ENCODE measurements around the gene TAS2R13.

TAS2R13 gene, protein sequence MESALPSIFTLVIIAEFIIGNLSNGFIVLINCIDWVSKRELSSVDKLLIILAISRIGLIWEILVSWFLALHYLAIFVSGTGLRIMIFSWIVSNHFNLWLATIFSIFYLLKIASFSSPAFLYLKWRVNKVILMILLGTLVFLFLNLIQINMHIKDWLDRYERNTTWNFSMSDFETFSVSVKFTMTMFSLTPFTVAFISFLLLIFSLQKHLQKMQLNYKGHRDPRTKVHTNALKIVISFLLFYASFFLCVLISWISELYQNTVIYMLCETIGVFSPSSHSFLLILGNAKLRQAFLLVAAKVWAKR

DNA sequence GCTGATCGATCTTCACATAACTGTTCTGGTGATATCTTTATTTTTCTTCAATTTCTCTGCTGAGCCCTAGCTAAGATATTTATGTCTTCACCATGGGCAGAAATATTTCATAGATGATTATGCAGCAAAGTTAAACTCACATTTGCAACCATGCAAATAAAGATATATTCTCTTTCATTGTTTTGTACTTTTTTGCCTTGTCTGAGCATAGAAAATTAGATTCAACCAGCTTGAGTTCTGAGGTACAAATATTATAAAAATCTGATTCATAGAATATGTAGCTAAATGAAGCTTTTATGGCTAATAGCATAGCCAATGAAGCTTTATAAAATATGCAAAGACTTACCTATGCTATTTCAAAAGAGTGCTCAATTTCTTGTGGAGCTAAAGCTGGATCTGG lies at the start of gene TAS2R13:
Gene TAS2R13, minus strand, starts transcription at position 101 of the 400 bp plus-strand sequence. CDS start 264 bp downstream, outside the sequence.
- DNase-seq (ENCODE audit: low spot score): no peak

DNA sequence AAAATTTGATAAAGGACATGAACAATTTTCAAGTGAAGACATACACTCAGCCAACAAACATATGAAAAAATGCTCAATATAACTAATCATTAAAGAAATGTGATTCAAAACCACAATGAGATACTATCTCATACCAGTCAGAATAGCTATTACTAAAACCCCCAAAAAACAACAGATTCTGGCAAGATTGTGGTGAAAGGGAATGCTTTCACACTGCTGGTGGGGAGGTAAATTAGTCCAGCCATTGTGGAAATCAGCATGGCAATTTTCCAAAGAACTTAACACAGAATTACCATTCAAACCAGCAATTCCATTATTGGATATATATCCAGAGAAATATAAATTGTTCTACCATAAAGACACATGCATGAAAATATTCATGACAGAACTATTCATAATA lies 48.4 kb upstream of the TAS2R13 start:
- no peak for DNase-seq (ENCODE audit: low spot score)

DNA sequence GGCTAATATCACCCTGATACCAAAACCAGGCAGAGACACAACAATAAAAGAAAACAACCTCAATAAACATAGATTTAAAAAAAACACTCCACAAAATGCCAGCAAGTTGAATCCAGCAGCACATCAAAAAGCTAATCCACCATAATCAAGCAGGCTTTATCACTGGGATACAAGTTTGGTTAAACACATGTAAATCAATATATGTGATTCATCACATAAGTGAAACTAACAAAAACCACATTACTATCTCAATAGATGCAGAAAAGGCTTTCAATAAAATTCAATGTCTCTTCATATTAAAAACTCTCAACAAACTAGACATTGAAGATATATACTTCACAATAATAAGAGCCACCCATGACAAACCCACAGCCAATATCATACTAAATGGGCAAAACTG lies 46.7 kb upstream of the TAS2R13 start:
- no peak for DNase-seq (ENCODE audit: low spot score)

DNA sequence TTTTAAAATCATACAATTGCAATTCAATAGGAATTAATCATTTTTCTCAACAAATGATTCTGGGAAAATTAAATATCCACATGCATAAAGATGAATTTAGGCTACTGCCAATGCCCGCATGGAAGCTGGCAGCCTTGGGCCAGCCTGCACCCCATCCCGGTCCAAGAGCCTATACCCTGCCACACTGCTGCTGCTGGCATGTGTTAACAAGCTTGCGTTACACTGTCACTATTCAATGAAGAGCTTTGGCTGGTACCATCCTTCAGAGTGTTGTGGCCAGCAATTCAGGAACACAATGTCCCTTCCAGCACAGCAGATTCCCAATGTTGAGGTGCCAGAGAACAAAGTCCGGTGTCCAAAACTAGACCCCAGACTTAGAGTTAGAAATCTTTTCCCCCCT lies 43.3 kb upstream of the TAS2R13 start:
- no peak for DNase-seq (ENCODE audit: low spot score)

DNA sequence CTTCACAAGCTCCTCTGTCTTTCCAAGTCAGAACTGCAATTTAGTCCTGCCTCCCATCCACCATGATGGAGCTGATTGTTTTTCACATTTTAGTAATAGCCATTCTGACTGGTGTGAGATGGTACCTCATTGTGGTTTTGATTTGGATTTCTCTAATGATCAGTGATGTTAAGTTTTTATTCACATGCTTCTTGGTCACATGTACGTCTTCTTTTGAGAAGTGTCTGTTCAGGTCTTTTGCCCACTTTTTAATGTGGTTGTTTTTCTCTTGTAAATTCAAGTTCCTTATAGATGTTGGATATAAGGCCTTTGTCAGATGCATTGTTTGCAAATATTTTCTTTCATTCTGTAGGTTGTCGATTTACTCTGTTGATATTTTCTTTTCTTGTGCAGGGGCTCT lies 33.8 kb upstream of the TAS2R13 start:
- no peak for DNase-seq (ENCODE audit: low spot score)

DNA sequence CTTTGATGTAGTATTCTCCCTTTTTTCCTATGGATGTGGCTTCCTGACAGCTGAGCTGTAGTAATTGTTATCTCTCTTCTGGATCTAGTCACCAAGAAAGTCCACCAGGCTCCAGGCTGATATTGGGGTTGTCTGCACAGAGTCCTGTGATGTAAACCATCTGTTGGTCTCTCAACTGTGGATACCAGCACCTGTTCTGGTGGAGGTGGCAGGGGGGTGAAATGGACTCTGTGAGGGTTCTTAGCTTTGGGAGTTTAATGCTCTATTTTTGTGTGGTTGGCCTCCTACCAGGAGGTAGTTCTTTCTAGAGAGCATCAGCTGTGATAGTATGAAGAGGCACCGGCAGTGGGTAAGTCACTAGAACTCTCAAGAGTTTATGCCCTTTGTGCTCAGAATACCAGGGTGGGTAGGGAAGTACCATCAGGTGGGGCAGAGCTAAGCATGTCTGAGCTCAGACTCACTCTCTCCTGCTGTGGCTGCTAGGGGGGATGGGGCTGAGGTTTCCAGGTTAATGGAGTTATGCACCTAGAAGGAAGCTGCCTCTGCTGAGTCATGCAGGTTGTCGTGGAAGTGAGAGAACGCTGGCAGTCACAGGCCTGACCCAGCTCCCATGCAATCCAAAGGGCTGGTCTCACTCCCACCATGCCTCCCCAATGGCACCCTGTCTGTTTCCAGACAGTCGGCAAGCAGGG lies 32.7 kb upstream of the TAS2R13 start:
- no peak for DNase-seq (ENCODE audit: low spot score)

DNA sequence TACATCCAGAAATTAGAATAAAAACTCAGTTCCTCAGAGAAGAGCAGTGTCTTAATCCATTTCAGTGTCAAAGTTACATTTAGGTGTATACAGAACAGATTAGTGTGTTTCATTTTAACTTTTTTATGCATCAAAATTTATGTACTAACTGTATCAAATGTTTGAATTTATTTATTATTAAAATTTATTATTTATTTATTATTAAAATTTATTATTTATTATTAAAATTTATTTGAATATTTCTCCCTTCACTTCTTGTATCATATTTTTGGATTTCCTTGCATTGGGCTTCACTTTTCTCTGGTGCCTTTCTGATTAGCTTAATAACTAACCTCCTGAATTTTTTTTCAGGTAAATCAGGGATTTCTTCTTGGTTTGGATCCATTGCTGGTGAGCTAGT lies 32.0 kb upstream of the TAS2R13 start:
- DNase-seq (ENCODE audit: low spot score): no peak

DNA sequence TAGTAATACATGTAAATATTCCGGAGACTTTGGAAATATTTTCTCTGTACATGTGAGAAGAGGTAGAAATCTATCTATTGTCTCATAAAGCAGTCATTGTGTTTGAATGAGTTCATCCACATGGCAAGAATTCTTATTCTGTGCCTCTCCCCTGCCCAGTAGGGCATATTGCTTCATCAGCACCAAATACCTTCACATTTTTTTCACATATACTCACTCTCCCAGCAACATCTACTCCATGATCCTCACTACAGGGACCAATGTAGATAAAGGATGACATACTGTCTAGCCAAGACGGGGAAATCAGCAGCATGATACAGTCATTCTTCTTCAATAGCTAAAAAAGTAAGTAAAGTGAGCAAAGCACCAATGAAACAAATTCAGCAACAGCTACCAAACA lies 31.0 kb upstream of the TAS2R13 start:
- DNase-seq (ENCODE audit: low spot score): no peak

DNA sequence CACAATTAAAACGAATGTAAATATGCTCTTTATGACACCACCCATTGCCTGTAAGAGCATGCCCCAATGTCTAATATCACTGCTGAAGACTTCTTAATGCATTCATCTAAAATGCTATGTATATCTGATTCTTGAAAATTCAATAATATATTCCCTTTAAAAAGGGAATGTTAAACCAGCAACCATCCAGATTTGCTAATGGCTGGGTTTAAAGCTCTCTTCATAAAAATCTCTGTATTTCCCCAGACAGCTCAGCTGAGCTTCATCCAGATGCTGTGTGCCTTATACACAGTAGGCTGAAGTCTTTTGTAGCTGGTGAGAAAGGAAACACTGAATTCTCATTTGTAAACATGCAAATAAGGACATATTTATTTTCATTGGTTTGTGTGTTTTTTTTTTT lies 29.8 kb upstream of the TAS2R13 start, which contains the start of gene TAS2R14:
Gene TAS2R14, minus strand, starts transcription at position 101 of the 400 bp plus-strand sequence. Its CDS starts 56 bp downstream, at position 45.
- no peak for DNase-seq (ENCODE audit: low spot score)

DNA sequence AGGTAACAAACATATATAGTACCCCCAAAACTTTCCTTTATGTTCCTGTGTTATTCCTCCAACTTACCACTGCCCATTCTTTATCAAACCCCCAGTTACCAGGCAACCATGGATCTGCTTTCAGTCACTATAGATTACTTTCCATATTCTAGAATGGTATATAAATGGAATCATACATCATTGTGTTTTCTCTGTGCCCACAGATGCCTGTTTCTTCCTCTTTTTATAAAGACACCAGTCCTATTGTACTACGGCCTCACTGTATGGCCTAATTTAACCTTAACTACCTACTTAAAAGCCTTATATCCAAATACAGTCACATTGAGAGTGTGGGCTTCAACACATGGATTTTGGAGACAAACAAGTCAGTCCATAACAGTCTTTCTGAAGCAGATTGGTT lies 27.1 kb upstream of the TAS2R13 start:
- DNase-seq (ENCODE audit: low spot score): no peak

DNA sequence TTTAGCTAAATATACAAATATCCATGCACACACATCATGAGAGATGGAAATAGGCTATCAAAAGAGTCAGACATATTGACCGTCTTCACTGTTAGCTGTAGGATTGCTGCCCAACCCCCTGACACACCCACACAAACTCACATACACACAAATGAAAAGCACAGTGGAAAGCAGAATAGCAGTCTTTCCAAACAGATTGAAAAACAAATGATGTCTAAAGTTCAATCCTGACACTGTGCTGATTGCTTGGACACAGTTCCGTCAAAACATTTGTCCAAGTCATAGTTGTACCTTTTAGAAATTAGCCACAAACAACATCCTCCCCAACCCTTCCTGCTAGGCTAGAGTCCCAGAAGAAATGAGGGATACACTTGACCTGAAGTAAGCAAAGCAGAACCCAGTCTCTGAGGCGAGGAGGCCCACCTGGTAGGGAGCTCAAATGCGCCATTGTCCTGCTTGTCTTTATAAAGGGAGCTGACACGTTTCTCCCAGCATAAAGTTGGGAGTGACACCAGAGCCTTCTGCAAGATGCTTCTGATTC lies 19.5 kb upstream of the TAS2R13 start, which contains the start of gene PRH2:
Gene PRH2, plus strand, starts transcription at position 491 of the 541 bp plus-strand sequence. Its CDS starts 38 bp downstream, at position 529.
- no peak for DNase-seq (ENCODE audit: low spot score)

DNA sequence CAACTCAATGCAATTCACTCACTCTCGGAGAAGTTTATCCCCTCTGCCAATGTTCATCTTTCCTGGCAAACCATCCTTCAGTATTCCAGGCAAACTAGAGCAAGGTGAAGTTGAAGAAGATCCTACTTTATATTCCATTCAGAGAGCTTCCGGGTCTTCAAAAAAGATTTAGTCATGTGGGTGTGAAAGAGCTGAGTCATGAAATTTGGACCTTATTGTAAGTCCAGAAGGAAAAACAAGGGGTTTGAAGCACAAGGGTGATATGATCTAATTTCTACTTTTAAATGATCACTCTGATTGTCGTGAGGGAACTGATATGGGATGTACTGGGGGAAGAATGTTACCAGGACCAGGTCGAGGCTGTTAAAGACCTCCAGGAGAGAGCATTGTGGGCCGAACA lies 16.9 kb upstream of the TAS2R13 start:
- DNase-seq (ENCODE audit: low spot score): no peak

DNA sequence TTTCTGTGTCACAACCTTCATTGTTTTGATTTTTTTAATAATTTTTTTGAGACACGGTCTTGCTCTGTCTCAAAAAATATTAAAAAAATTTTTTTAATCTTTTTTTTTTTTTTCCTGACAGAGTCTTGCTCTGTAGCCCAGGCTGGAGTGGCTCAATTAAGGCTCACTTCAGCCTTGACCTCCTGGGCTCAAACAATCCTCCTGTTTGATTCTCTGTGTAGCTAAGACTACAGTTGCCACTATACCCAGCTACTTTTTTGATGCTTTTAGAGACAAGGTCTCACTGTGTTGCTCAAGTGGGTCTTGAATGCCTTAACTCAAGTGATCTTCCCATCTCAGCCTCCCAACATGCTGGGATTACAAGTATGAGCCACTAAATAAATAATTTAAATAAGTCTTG lies 10.4 kb upstream of the TAS2R13 start:
- DNase-seq (ENCODE audit: low spot score): no peak

DNA sequence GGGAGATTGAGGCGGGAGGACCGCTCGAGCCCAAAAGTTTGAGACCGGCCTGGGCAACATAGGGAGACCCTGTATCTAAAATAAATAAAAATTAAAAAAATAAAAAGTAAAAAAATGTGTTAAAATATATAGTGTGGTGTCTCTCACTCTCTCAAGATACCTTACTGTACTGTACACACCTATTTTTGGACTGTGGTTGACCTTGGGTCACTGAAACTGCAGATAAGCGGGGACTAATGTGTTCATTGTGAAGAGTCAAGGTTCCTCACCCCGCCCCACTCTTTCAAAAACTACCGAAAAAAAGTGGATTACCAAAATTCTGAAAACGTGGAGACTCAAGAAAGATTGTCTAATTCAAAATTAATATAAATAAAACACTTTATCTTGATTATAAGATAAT lies 1.0 kb upstream of the TAS2R13 start:
- no peak for DNase-seq (ENCODE audit: low spot score)

DNA sequence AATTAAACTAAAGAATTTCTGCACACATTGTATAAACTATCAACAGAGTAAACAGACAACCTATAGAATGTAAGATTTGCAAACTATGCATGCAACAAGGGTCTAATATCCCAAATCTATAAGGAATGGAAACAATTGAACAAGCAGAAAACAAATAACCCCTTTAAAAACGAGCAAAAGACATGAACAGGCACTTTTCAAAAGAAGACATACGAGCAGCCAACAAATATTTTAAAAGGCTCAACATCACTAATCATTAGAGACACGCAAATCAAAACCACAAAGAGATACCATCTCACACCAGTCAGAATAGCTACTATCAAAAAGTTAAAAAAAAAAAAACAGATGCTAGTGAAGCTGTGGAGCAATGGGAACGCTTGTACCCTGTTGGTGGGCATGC lies 4.7 kb downstream of the TAS2R13 start:
- DNase-seq (ENCODE audit: low spot score): no peak

DNA sequence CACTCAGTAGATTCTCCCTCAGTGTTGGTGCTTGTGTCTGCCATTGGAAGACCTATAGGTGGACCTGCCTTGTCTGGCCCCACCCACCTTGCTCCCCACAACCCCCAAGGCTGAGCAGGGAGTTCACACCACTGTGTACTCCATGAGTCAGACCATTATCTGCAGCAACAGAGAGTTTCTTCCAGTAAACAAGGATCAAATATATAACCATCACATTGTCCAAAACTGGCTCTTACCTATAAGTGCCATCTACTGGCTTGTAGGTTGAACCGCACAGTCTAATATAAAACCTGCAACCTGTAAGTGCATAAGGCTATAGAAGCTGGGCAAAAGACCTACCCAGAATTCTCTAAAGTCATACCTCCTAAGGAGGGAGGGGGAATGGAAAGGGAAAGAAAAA lies 7.9 kb downstream of the TAS2R13 start:
- no peak for DNase-seq (ENCODE audit: low spot score)

DNA sequence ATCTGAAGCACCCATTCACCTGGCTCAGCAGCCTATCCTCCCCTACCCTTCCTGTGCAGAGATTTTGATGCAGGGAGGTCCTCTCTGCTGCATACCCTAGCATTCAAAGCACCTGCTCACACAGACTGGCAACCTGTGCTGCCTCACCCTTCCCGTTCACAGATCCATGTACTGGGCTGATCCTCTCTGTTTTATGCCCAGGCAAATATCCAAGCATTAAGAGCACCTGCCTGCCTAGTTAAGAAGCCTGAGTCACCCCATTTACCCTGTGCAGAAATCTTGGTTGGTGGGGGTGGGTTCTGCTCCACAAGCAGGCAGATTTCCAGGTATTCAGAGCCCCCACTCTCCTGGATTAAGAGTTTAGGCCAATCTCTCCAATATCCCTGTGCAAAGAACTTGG lies 8.4 kb downstream of the TAS2R13 start:
- DNase-seq (ENCODE audit: low spot score): no peak

DNA sequence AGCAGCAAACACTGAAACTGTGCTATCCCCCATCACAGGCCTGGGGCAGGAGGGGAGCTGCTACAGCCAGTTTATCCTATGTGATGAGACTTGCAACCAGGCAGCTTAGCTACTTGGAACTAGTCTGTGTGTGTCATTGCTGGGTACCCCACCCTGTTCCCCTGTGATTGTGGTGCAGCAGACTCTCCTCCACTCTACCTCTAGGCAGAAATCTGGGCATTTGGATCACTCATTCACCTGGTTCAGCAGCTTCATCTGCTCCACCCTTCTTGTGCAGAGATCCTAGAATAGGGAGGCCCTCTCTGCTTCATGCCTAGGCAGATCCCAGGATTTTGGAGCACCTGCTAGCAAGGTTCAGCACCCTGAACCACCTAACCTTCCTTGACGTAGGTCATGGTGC lies 8.8 kb downstream of the TAS2R13 start:
- no peak for DNase-seq (ENCODE audit: low spot score)

DNA sequence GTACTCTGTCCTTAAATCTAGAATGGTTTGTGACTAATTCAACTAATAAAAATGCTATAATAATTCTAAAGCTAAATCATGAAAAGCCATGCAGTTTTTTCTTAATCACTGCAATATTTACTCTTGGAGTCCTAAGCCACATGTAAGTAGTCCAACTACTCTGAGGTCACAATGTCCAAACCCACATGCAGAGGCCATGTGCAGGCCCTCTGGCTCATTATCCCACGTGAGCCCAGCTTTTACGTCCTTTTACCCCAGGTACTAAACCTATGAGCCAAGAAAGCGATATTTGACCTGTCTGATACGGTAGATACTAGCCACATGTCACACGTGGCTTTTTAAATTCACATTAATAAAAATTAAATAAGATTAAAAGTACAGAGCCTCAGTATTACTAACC lies 12.5 kb downstream of the TAS2R13 start:
- no peak for DNase-seq (ENCODE audit: low spot score)

DNA sequence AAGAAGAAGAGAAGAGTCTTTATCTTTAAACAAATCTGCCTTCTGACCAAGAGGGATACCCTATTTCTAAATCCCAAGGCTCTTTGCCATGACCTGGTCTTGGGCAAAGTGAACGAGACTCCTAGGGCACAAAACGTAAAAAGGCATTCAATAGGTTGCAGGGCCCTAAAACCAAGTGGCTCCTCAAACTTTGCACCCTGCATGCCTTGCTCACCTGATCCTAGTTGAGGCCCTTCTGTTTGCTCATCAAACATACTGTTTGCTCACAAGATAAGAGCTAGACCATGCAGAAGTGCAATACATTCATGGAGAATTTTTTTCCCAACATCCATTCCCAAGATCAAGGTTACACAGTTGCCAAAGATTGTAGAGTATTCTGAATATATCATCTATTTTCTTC lies 17.4 kb downstream of the TAS2R13 start:
- peak; percentile 22 for DNase-seq (ENCODE audit: low spot score)

DNA sequence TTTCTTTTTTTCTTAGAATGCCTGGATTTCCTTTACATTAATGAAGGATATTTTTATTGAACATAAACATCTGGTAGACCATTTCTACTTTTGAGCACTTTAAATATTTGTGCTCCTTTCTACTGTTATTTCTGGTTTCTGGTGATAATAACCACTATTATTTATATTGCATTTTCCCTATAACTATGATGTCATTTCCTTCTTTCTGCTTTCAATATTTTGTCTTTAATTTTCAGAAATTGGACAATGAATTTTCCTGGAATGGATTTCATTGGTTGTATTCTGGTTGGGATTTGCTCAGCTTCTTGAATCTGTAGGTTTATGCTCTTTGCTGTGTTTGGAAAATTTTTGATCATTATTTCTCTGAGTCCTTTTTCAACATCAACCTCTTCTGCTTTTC lies 20.1 kb downstream of the TAS2R13 start:
- DNase-seq (ENCODE audit: low spot score): no peak

DNA sequence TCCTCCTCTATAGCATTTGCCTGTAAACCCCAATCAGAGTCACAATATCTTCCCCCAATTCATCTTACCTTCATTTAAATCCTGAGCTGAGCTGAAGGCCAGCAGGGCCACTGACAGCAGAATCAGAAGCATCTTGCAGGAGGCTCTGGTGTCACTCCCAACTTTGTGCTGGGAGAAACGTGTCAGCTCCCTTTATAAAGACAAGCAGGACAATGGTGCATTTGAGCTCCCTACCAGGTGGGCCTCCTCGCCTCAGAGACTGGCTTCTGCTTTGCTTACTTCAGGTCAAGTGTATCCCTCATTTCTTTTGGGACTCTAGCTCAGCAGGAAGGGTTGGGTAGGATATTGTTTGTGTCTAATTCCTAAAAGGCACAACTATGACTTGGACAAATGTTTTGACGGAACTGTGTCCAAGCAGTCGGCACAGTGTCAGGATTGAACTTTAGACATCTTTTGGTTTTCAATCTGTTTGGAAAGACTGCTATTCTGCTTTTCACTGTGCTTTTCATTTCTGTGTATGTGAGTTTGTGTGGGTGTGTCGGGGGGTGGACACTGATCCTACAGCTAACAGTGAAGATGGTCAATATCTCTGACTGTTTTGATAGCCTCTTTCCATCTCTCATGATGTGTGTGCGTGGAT lies 25.2 kb downstream of the TAS2R13 start, which contains the start of gene PRH1:
Gene PRH1, minus strand, starts transcription at position 170 of the 640 bp plus-strand sequence. Its CDS starts 38 bp downstream, at position 132.
- no peak for DNase-seq (ENCODE audit: low spot score)

DNA sequence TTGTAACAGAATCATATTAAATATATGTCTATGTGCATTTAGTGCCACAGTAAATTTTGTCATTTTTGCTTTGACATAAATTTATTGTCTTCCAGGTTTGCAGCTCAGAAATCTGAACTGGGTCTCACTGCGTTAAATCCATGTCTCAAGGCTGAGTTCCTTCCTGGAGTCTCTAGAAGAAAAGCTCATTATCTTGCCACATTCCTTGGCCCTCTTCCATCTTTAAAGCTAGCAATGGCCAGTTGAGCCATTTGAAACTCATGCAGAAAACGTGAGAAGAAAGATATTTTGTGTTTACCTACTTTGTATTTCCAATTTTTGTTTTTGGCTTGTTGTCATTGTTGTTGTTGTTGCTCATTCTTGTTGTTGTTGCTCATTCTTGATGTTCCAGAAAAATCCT lies 36.0 kb downstream of the TAS2R13 start:
- no peak for DNase-seq (ENCODE audit: low spot score)

Measured in HuH-7.5 (cell line).